Urothelium cell line (cell line): ENCODE measurements around the gene BRMS1L.
"Not testable (repeated sequence)": the region's sequence is repeated elsewhere in the genome, so short reads cannot be mapped to it uniquely, and the experiment has no call there.

Experiments used
- DNase-seq: peaks from one replicate; pipeline ENCODE4 v3.0.0; 2011; ENCODE audit warnings: low spot score, mixed read lengths
- FAIRE-seq: peaks from 2 replicates; lab custom pipeline; 2011; peaks lifted over from hg19 to GRCh38; lab: Jason Lieb, UNC

The BRMS1L gene

DNA sequence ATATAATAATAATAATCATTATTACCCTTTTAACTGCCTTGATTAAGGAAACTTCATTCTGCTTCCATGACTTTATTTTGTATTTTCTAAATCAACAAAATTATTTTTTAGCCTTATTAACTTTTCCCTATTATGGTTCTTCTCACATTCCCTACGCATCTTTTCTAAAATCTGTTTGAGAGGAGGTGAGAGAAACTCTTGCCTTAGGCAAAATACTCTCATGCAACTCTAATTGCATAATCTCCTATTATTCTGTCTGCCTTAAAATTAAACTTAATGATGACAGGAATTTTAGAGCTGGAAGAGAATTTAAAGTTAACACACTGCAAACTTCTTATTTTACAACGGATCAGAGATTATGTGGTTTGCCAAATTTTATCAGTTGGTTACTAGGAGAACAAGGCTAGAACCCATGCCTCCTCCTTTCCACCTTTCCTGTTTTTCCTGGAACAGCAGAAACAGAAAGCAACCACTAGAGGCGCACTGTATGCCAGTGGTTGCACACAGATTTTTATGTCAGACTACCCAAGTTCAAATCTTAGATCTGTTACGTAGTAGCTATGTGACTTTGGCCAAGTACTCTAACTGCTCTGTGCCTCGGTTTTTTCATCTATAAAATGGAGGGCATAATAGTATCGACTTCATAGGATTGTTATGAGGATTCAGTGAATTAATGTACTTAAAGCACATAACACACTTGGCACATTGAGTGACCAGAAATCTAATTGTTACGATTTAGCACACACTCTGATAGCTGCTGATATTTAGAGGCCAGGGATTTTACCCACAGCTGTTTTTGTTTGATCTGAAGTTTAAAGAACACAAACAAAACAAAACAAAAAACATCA is 4.3 kb upstream of the BRMS1L start:
- FAIRE-seq: no peak
- peak; percentile 29 for DNase-seq

- FAIRE-seq: no peak
Measured at GRCh38 chr14:35822501-35822900, 3.6 kb upstream of the BRMS1L start.

DNA sequence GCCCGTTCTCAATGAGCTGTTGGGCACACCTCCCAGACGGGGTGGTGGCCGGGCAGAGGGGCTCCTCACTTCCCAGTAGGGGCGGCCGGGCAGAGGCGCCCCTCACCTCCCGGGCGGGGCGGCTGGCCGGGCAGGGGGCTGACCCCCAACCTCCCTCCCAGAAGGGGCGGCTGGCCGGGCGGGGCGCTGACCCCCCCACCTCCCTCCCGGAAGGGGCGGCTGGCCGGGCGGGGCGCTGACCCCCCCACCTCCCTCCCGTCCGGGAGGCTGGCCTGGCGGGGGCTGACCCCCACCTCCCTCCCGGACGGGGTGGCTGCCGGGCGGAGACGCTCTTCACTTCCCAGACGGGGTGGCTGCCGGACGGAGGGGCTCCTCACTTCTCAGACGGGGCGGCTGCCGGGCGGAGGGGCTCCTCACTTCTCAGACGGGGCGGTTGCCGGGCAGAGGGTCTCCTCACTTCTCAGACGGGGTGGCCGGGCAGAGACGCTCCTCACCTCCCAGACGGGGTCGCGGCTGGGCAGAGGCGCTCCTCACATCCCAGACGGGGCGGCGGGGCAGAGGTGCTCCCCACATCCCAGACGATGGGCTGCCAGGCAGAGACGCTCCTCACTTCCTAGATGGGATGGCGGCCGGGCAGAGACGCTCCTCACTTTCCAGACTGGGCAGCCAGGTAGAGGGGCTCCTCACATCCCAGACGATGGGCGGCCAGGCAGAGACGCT is 1.5 kb upstream of the BRMS1L start:
- FAIRE-seq, DNase-seq: not testable (repeated sequence)

More at GRCh38 chr14:35822501-35822900, 3.6 kb upstream of the BRMS1L start:
- no peak for DNase-seq

DNA sequence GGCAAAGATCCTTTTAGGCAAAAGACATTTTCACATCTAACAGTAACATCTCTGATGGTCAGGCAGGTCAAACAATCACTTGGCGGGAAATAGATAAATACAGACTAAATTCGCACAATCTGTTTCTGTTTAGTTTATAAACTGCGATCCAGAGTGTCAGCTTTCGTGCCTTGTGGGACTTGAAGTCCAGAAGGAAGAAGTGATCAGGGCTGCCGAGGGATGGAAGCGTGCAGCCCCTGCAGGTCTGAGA is 245 bp upstream of the BRMS1L start:
- FAIRE-seq: no peak
- no peak for DNase-seq

- FAIRE-seq (no peak), DNase-seq (no peak)
Measured at GRCh38 chr14:35826952-35827416, 846 bp downstream of the BRMS1L start.

GRCh38 chr14:35827678-35828472 is 1.7 kb downstream of the BRMS1L start:
- DNase-seq (no peak), FAIRE-seq (no peak)

DNA sequence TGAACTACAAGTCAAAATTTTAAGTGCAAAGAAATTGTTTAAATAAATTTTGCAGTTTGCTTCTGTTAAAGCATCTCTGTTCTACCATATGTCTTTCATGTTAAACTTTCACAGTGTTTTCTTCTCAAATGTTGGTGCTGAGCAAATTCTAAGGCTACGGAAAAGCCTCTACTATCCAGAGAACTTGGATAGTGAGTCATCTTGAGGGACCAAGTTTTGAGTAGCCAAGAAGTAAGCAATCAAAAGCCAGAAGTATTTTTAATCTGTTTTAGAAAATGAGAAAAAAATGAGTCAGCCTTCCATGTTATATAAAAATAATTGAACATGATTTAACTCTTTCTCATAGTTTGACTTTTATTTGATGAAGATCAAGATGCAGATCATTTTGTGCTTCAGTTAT is 3.3 kb downstream of the BRMS1L start:
- FAIRE-seq: no peak
- no peak for DNase-seq

GRCh38 chr14:35835208-35835982 is 9.3 kb downstream of the BRMS1L start:
- FAIRE-seq (no peak), DNase-seq (no peak)

- FAIRE-seq, DNase-seq: not testable (repeated sequence)
Measured at GRCh38 chr14:35841704-35842103, 15.6 kb downstream of the BRMS1L start.

DNA sequence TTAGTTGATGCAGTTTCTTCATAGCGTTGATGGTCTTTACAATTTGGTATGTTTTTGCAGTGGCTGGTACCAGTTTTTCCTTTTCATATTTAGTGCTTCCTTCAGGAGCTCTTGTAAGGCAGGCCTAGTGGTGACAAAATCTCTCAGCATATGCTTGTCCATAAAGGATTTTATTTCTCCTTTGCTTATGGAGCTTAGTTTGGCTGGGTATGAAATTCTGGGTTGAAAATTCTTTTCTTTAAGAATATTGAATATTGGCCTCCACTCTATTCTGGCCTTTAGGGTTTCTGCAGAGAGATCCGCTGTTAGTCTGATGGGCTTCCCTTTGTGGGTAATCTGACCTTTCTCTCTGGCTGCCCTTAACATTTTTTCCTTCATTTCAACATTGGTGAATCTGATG is 16.1 kb downstream of the BRMS1L start:
- FAIRE-seq, DNase-seq: not testable (repeated sequence)

DNA sequence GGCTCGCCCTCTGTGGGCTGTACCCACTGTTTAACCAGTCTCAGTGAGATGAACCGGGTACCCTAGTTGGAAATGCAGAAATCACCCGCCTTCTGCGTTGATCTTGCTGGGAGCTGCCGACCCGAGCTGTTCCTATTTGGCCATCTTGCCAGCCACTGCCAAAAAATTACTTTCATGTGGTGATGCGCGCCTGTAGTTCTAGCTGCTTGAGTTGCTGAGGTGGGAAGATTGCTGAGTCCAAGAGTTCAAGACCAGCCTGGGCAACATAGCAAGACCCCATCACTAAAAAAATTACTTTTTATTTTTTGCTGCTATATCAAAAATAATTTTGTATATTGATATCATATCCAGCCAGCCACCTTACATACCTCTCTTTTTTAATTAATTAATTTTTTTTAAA is 18.4 kb downstream of the BRMS1L start:
- no peak for DNase-seq
- no peak for FAIRE-seq

GRCh38 chr14:35847636-35848035 is 21.5 kb downstream of the BRMS1L start:
- FAIRE-seq (no peak), DNase-seq (no peak)

- DNase-seq: no peak
- FAIRE-seq: no peak
Measured at GRCh38 chr14:35849122-35849521, 23.0 kb downstream of the BRMS1L start.

DNA sequence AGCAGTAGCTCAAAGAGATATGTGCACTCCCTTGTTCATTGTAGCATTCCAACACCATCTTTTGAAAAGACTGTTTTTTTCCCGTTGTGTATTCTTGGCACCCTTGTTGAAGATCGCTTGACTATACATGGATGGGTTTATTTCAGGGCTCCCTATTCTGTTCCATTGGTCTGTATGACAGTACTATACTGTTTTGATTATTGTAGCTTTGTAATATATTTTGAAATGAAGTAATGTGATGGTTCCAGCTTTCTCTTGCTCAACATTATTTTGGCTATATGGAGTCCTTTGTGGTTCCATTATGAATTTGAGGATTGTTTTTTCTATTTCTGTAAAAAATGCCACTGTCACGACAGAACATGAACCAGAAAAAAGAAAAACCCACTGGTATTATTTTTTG is 25.7 kb downstream of the BRMS1L start:
- no peak for DNase-seq
- no peak for FAIRE-seq

GRCh38 chr14:35853225-35853624 is 27.1 kb downstream of the BRMS1L start:
- FAIRE-seq: no peak
- DNase-seq: no peak

GRCh38 chr14:35854696-35855270 is 28.6 kb downstream of the BRMS1L start:
- DNase-seq (no peak), FAIRE-seq (no peak)

DNA sequence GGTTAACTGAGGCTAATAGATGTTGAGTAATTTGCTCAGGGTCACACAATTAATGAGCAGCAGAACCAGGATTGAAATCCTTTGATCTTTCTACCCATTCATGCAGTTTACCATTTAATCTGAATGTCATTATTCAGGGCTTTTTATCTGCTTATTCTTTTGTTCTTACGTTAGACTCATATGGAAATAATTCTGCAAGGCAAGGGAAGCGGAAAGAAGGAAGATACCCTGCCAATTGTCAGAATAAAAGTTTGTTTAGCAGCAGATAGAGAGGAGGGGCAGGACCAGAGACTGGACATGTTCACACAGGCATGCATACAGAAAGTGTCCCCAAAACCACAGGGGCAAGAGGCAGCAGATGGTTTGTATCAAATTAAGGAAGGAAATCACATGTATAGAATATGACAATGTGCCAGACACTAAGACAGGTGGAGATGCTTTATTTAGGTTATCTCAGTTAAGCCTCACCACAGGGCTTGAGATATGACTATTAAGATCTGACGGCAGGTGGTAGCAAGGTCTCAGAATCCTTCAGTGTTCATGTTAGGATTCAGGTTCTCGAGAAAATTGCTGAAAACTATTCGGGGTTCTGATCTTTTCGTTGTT is 29.8 kb downstream of the BRMS1L start:
- no peak for DNase-seq

DNA sequence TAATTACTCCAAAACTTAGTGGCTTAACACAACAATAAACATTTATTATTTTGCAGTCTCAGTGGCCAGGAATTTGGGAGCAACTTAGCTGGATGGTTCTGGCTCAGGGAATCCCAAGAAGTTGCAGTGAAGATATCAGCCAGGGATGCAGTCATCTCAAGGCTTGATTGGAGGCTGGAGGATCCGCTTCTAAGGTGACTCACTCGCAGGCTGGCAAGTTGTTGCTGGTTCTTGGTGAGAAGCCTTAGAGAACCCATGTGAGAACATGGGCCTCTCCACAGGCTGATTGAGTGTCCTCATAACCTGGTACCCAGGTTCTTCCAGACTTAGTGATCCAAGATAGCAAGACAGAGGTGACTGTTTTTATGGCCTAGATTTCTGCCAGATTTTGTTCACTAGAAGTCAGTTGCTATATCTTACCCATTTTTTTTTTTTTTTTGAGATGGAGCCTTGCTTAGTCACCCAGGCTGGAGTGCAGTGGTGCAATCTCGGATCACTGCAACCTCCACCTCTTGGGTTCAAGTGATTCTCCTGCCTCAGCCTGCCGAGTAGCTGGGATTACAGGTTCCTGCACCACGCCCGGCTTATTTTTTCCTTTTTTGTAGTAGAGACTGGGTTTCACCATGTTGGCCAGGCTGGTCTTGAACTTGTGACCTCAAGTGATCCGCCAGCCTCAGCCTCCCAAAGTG is 32.5 kb downstream of the BRMS1L start:
- FAIRE-seq (no peak), DNase-seq (no peak)

More for the DNA sequence above, 29.8 kb downstream of the BRMS1L start:
- no peak for FAIRE-seq

- FAIRE-seq: no peak
- DNase-seq: no peak
Measured at GRCh38 chr14:35861204-35861868, 35.2 kb downstream of the BRMS1L start.
